ENCODE data around the gene LRP1-AS.

The LRP1-AS gene

DNA sequence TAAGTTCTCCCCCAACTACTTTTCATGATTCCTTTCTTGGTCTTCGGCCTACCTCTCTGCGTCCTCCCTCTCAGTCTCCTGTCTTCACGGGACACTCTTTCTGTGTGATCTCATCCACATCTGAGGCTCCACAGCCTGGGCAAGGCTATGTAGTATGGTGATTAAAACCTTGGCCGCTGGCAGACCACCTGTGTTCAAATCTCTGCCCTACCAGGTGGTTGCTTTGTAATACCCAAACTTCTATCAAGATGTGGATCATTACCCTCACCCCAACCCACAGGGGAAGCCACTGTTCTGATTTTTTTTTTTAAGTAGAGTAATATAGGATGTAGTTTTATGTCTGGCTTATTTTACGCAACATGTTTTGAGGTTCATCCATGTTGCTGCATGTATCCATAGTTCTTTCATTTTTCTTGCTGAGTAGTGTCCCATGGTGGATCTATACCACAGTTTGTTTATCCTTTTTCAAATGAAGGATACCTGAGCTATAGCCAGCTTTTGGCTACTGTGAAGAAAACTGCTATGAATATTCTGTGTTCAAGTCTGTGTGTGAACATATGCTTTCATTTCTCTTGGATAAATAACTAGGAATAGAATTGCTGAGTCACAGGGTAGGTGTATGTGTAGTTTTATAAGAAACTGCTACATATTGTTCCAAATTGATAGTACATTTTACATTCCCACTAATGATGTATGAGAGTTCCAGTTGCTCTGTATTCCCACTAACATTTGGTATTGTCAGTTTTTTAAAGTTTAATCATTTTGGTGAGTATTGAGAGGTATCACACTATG, 27.9 kb downstream of the LRP1-AS start:
- no peak for DNase-seq (ENCODE audit: low spot score)

DNA sequence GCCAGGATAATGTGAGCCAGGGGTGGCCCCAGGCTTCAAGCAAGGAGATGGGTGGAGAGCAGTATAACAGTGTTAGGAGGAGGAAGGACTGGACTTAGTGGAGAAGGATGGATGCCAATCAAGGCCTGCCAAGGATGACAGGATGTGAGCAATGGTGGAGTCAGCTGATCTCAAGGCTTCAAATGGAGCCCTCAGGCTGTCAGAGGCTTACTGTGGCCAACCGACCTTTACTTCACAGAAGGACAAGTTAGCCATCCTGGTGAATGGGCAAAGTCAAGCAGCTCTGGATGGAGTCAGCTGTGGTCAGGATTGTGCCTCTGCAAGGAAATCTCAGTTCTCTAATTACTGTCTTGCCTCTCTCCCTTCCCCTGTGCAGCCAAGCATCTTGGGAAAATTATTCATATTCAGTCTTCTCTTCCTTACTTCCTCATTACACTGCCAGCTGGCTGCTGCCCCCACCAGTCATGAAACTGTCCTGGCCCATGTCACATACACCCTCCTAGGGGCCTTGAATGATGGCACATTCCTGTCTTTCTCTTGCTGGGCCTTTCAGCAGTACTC, 28.6 kb downstream of the LRP1-AS start:
- DNase-seq (ENCODE audit: low spot score): no peak

DNA sequence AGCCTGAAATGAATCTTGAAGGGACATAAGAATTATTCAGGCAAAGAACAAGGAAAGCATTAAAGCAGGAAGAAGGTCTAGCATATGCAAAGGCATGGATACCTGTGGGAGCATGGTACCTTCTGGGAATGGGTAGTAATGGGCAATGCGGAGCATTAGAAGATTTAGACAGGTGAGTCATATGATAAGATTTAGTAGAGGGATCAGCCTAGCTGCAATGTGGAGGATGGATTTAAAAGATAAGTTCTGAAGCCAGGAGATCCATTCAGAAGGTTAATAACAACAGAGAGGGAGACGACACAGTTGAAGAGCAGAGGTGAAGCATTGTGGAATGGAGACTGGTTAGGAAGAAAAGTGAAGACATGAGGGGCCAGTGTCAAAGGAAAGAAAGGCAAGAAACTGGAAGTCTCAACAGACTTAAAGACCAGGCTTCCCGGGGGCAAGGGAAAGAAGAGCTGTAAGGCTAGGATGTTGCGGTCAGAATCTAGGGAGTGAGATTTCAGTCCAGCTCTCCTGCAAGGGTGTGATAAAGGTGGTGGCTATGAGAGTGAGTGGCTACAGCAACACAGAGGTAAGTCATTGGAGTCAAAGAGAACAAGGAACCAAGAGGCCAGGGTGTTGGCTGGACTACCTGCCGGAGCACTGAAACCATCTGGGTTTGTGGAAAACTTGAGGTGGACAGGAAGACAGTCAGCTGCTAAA, 30.7 kb downstream of the LRP1-AS start:
- DNase-seq (ENCODE audit: low spot score): no peak

DNA sequence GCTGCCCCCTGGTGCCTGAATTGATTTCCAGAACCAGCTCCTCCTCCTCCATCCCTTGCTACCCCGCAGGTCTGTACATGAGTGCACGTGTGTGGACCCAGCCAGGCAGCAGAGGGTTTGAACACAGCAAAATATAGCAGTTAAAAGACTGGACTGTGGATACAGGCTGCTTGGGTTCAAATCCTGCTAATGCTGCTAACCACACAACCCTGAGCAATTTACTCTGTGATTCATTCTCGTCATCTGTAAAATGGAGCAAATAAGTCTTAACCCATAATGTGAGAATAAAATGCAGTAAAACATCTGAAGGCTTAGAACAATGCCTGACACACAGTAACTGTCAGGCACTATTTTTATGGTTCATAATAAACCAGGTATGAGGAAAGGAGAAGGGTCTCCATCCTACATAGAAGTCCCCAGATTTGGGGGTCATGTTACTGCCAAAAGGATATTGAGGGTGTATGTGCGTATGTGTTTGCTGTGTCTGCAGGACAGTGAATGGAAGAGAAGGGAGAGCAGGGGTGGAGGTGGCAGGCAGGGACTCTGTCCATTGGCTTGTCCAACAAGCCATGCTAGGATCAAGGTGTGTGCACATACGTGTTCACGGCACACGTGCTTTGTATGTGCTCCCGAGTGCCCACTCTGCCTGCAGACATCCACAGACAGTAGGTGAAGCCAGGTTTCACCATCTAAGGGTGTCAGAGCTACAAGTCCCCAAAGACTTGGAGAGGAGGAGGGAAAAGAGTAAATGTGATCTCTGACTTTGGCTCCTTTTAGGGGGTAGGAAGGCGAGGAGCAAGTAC, 34.7 kb downstream of the LRP1-AS start:
- no peak for DNase-seq (ENCODE audit: low spot score)

DNA sequence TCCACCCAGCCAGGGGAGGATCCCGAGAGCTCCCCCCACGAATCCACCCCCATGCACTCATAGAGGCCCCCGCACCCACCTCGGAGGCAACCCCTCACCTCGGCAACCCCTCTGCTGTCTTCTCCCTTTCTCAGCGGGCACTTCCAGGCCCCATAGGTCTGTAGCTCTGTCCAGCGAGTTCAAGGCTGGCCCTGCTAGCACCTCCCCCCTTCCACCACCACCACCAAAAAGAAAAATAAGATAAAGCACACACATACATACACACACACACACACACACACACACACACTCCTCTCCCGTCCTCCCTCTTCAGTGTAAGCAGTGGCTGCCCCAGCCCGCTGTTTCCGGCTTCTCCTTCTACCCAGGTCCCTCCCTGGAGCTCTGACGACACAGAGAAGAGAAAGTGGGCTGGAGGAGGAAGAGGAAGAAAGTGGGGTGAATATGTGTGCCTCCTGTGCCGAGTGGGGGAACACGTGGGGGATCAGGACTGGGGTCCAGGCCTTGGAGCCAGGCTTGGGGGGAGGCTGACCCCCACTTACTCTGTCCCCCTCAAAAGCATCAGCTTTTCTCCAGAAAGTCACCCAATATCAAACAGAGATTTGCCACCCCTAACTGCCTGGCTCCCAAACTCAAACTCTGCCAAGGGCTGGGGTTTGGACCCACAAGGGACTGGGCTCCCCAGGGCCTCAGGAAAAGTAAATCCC, 36.2 kb downstream of the LRP1-AS start, which contains the start of gene STAT6:
Gene STAT6 (minus strand): TSS at position 332 of the 704 bp plus-strand sequence. CDS start 3,084 bp downstream, outside the sequence.
- peak; percentile 69 for DNase-seq (ENCODE audit: low spot score)

DNA sequence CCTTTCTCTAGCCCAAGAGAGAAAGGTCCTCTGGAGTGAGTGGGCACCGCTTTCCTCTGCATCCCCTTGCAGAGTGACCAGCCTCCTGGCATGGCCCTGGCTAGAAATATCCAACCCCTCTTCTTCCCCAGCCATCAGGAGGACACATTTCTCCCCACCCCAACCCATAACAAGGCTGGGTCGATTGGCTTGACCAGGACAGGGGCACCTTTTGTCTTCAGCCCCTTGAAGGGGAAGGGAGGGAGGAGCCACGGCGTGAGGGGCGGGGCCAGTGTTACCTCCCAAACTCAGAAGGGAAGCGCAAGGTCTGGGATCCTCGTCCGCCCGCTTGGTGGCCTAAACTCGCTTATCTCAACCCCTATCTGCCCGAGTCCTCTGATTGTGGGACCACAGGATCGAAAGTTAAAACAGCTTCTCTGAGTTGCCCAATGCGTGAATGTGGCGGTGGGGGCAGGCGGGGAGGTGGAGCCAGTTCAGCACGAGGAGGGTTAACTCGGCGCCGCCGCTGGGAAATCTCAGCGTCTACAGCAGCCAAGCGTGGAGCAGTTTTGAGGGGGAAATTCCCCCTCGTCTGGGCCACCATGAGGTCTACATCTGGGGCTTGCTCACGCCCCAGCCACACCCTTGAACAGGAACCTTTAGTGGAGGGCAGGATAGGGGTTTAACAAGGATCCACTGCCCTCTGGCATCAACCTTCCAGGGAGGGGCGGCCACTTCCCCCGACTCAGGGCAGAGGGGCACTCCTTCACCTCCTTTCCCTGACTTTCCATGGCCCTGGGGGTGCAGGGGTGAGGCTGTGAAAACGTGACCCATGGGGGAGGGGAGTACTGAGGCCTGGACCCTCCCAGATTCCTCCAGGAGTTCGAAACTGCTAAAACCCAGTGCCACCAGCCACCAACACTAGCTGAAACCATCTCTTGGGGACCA, 37.1 kb downstream of the LRP1-AS start:
- no peak for DNase-seq (ENCODE audit: low spot score)

DNA sequence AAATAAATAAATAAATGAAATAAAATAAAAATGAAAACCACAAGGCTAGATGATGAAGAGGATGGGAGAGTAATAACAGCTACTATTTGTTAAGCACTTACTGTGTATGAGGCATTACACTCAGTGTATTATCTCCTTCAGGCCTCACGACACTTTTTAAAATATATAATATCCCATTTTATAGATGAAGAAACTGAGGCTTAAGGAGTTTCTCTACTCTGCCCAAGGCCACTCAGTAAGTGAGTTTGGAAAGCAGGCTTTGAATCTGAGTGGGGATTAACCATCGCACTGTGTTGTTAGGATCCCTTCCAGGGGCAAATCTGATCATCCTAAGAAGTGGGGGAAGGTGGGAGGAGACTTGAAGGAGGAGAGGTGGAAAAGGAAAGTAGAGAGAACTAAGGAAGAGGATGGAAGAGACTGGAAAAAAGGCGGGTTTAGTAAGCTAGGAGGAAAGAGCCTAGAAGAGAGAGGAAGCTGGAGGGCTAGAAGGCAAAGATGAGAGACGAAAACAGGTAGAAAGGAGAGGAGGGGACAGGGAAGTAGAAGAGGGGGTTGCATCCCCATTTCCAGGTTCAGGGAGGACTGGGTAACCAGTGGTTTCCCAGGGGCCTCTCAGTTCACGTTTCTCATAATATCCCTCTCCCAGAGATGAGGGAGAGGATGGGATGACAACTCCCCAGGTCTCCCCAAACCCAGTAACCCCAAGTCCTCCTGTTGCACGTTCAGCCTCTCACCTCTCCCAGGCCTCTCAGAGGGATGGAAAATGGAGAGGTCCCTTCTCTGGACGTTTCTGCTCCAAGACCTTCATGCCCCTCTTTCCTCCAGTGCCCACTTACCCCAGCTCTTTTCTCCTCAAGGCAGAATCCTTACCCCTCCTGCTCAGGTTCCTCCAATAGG, 38.0 kb downstream of the LRP1-AS start:
- DNase-seq (ENCODE audit: low spot score): no peak

DNA sequence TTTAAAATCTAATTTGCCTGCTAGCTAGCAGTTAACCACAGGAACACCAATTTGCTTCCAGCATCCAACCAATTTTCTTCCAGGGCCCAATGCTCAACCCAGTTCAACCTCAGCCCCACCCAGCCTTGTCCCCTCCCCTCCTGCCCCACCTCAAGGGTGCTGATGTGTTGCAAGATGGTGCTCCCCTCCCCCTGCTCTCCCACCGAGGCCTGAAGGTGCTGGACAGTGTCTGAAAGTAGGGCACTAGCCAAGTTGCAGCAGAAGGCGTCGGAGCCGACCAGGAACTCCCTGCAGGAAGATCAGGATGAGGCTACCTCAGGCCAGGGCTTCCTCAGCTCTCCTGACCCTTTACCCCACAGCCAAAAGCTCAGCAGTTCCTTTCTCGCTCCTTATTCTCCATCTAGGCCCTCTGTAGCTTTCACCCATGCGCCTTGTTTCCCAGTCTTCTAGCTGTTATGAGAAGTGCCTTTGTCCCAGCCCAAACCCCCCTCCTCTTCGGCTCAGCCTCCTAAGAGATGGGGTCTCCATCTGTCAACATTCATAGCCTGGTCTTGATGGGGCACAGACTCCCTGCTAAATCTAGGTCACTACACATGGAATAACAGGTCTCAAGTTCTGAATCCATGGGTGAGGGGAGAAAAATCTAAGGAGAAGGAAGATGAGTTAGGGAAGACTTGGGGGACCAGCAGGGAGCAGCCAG, 39.8 kb downstream of the LRP1-AS start:
- DNase-seq (ENCODE audit: low spot score): no peak

DNA sequence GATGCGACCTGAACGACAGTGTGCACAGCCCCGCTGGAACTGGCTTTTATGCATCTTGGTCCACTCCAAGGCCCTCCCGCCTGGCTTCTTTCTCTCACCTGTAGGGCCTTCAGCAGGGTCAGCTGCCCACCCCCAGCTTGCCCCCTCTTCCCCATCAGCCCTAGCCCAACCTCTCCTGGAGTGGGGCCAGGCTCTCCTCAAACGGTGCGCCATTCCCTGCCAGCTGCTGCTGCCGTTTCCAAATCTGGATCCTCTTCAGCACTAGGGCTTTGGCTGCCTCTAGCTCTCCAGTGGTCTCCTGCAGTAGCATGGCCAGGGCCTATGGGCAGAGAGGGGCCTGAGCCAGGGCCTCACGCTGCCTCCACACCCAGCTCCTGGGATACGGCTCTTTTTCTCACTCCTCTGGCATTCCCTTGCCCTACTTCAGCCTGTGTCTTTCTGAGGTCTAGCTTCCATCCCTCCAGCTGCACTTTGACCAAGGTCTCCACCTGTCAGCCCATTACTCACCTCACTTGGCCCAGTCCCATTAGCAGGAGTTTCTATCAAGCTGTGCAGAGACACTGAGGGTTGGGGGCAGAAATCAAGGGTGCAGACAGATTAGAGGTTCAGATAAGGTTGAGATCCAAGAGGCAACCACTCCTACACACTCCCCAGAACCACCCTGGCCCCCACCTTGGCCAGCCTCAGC, 41.3 kb downstream of the LRP1-AS start:
- DNase-seq (ENCODE audit: low spot score): no peak

DNA sequence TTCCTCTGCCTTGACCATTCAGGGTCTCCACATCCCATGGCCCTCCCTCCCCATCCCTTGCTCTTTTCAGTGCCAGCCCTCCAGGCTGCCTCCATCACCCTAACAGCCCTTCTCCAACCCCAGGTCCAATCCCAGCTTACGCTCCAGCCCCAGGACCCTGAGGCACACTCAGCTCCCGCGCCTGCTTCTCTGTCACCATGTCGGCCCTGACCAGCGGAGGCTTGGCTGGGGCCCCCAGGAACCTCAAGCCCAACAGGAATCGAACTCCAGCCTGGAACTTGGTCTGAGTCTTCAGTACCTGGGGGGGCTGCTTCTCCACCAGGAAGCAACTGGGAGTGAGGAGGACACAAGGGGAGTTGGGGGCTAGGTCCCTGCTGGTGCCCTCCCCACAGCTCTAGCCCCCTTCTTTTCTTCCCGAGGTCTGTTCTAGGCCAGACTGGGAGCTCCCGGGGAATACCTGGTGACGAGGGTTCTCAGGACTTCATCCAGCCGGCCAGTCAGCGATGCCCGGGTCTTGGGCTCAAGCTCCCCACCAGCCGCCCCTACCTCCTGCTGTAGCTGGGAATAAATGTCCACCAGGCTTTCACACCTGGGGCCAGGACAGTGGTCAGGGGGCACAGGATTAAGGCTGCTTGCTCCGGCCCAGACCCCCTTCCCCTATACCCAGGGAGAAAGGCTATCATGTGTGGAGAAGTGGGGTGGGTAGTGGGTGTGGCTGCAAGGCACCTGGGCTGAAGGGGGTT, 42.2 kb downstream of the LRP1-AS start:
- DNase-seq (ENCODE audit: low spot score): no peak

DNA sequence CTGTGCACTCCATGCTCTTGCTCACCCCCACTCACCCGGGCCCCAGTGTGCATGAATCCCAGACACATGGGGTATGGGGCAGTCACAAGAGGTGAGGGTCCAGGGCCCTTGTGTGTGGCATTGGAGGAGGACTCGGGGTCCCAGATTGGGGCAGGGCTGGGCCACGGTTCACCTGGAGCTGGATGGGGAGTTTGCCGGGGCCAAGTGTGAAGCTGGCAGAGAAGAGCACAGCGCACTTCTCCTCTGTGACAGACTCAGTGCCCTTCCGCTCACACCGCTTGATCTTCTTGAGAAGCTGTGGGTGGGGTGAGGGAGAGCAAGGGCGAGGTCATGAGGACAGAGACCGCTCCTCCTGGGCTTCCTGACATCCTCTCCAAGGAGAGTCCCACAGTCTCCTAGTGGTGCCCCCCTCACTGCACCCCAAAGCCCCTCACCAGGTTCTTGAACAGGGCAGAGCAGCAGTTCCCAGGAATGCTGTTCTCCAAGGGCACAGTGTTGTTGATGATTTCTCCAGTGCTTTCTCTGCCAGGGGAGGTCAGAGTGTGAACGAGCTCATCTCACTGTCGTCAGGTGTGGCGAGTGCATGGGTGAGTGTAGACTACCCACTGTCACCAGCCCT, 43.0 kb downstream of the LRP1-AS start:
- DNase-seq (ENCODE audit: low spot score): no peak

DNA sequence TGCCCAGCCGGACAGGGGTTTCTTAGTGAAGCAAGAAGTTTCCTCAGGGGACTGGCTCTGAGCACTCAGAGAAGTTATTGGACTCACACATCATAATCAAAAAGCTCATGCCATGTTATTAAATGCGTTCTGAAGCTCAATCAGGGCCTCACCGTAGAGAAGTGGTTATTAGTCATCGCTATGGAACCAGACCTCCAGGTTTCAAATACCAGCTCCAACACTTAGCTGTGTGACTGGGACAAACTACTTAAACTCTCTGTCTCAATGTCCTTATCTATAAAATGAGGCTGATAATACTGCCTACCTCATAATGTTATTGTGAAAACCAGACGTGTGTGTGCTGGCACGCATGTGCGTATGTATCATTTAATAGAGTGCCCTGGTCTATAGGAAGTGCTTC, 43.6 kb downstream of the LRP1-AS start:
- no peak for DNase-seq (ENCODE audit: low spot score)

DNA sequence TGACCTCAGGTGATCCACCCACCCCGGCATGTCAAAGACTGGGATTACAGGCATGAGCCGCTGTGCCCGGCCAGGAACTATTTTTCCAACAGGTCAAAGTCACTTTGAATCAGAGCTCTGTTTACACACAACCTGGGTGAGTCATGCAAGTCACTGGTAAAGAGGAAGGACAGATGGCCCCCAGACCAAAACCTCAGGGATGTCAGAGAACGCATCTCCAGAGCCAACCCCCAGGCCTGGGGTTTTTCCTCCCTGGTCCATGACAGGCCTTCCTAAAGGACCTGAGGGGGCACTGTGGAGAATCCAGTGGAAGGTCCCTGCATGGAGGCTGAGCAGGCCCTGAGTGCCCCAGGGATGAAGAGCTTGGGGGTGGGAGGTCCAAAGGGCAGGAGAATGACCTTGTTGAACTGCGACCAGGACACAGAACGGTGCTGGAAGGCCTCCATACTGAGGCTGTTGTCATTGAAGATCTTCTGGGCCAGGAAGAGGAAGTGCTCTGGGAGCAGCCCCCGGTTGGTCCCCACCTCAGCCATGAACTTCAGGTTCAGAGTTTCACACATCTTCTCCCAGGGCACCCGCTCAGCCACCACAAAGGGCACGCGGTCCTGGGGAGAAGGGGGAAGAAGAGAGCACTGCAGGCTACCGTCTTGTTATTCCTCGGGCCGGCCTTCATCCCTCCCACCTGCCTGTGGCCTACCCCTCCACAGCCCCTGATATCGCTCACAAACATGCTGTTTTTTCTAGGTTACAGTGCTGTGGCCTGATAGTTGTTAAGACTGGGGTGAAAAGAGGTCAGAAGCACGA, 45.3 kb downstream of the LRP1-AS start:
- DNase-seq (ENCODE audit: low spot score): no peak

DNA sequence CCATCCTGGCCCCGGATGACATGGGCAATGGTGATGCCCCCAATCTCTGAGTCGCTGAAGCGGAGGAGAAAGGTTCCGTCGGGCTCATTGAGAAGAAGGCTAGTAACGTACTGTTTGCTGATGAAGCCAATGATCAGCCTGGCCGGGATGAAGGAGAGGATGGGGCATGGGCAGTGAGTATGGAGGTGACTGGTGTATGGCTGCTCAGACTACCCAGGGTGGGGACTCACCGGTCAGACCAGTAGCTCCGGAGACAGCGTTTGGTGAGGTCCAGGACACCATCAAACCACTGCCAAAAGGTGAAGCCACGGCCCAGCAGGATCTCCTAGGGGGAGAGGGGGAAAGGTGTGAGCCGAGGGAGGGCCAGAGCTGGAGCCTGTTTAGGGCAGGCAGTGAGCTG, 47.7 kb downstream of the LRP1-AS start:
- DNase-seq (ENCODE audit: low spot score): no peak

DNA sequence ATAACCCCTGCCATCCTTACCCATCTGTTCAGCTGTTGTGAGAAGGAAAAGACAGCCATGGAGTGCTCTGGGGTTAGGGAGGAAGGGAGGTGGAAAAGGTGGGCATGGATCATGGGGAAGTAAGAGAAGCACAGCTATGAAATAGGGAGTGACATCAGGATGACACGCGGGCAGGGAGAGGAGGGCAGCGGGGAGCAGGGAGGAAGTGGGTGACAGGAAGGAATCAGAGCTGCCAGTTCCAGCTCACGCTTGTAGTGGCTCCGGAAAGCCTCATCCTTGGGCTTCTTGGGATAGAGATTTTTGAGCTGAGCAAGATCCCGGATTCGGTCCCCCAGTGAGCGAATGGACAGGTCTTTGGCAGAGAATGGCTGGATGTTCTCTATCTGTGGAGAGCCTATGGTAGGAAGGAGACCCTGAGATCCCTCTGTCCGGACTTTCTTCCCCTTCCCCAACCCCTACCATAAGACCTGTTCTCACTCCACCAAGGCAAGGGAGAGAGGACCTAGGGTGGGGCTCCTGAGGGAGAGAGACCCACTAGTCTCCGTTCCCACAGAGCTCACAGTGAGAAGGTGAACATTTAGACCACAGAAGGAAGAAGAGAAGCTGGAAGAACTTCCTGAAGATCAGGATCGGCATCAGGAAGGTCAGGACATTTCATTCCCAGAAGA, 48.2 kb downstream of the LRP1-AS start:
- no peak for DNase-seq (ENCODE audit: low spot score)

DNA sequence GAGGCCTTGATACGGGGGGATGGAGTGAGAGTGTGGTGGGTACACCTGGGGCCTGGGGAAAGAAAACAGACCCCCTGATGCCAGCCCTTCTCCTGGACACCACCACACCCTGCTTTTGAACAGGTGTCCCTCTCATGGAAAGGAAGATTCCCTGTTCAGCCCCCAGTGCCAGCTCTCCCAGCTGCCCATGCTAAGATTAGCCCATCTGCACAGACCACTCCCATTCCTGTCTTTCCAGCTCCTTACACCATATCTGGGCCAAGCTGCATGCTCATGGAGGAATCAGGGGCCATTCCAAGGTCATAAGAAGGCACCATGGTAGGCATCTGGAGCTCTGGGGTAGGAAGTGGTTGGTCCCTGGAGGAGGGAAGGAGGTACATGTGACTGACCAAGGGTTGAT, 48.9 kb downstream of the LRP1-AS start:
- DNase-seq (ENCODE audit: low spot score): no peak
